Fibroblast of mammary gland (primary cell): Measurements from ENCODE around the gene SYCE3.

Source experiments
- DNase-seq: peaks from one replicate; pipeline ENCODE4 v3.0.0-alpha.2; 2010; ENCODE audit warnings: low read depth
- H3K4me3 ChIP-seq: 2 replicates; pipeline ENCODE4 v1.5.1; 2011; ENCODE audit warnings: low read depth, mild to moderate bottlenecking, low read length, moderate library complexity; ENCODE audit not compliant: control insufficient read depth
- TF ChIP-seq, protein P1 (sequence below): conservative IDR thresholded peaks from 2 replicates; pipeline ENCODE4 v1.5.1; 2011; ENCODE audit warnings: low read depth, low read length, inconsistent platforms; ENCODE audit not compliant: control insufficient read depth, insufficient read depth

The SYCE3 gene

DNA sequence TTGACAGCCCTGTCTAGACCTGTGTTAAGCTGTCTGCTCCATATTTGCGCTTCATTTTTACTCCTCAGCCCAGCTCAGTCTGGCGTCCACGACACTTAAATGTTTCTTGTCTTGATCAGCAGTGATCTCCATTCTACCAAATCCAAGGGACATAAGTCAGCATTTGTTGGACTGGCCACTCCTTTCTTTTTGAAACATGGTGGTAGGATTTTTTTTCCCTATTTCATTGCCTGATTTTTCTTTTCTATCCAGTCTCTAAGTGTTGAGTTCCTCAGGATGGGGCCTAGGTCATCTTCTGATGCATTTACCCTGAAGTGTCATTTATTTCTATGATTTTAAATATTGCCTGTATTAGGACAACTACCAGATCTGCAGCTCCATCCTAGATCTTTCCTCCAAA lies 53.8 kb downstream of the SYCE3 start:
- peak overlapping the region; percentile 74 for H3K4me3 ChIP-seq
- DNase-seq, result no peak
- TF ChIP-seq, protein P1, sequence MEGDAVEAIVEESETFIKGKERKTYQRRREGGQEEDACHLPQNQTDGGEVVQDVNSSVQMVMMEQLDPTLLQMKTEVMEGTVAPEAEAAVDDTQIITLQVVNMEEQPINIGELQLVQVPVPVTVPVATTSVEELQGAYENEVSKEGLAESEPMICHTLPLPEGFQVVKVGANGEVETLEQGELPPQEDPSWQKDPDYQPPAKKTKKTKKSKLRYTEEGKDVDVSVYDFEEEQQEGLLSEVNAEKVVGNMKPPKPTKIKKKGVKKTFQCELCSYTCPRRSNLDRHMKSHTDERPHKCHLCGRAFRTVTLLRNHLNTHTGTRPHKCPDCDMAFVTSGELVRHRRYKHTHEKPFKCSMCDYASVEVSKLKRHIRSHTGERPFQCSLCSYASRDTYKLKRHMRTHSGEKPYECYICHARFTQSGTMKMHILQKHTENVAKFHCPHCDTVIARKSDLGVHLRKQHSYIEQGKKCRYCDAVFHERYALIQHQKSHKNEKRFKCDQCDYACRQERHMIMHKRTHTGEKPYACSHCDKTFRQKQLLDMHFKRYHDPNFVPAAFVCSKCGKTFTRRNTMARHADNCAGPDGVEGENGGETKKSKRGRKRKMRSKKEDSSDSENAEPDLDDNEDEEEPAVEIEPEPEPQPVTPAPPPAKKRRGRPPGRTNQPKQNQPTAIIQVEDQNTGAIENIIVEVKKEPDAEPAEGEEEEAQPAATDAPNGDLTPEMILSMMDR, result no peak

DNA sequence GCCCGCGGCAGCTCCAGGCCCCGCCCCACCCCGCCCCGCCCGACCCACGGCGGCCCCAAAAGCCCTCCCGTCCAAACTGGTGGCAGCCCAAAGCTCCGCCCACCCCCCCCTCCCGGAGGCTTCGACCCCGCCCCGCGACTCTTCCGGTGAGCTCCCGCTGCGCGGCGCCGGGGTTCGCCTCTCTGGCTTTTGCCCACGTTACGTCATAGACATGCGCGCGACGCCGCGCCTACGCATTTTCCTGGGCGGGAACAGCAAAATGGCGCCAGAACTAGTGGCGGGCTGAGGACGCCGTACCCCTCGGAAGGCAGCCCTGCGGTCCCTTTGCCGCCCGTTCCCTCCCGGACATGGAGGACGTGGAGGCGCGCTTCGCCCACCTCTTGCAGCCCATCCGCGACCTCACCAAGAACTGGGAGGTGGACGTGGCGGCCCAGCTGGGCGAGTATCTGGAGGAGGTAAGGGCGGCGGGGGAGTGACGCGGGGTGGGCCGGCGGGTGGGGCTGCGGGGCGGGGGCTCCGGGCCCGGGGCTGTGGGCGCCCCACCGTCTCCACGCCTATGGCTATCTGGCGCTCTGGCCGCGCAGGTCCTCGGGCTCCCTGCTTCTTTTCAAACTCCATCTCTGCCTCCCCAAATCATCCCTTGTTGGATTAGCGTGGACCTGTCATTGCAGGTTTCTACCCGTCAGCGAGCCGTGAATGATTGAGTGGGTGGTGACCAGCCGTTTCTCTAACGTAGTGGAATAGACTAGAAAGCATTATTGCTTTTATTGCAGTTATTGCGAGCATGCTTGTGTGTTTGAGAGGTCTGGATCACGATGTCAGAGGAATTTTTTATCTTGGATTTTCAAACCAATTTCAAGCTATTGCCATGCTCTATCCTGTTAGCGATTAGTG lies 54.5 kb downstream of the SYCE3 start, which contains the start of gene NCAPH2:
NCAPH2 (plus strand) TSS at position 234 of the 894 bp plus-strand sequence; CDS start at position 348, 114 bp downstream.
- TF ChIP-seq, protein P1, result no peak
- H3K4me3 ChIP-seq, result peak within 1 kb of the TSS; percentile 95
- DNase-seq, result peak; percentile 95

DNA sequence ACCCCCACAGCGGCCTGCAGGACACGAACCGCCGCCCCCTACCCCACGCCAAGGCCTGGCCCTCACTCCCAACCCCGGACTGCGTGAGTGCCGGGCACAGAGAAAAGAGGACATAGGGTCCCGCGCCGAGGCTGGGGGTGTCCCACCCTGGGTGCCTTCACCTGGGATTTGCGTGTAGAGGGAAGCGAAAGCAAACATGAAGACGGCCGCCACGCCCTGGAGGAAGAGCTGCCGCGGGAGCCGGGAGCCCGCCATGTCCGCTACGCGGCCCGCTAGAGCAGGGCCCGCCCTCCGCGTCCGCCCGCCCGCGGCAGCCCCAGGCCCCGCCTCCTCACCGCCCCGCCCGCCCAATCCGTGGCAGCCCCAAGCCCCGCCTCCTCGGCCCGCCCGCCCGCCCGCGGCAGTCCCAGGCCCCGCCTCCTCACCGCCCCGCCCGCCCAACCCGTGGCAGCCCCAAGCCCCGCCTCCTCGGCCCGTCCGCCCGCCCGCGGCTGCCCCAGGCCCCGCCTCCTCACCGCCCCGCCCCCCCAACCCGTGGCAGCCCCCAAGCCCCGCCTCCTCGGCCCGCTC lies 55.2 kb downstream of the SYCE3 start, which contains the start of gene LMF2:
LMF2 (minus strand) TSS at position 282 of the 570 bp plus-strand sequence; CDS start at position 255, 27 bp downstream.
- TF ChIP-seq, protein P1, result no peak
- DNase-seq, result no peak
- H3K4me3 ChIP-seq, result peak within 1 kb of the TSS; percentile 95

DNA sequence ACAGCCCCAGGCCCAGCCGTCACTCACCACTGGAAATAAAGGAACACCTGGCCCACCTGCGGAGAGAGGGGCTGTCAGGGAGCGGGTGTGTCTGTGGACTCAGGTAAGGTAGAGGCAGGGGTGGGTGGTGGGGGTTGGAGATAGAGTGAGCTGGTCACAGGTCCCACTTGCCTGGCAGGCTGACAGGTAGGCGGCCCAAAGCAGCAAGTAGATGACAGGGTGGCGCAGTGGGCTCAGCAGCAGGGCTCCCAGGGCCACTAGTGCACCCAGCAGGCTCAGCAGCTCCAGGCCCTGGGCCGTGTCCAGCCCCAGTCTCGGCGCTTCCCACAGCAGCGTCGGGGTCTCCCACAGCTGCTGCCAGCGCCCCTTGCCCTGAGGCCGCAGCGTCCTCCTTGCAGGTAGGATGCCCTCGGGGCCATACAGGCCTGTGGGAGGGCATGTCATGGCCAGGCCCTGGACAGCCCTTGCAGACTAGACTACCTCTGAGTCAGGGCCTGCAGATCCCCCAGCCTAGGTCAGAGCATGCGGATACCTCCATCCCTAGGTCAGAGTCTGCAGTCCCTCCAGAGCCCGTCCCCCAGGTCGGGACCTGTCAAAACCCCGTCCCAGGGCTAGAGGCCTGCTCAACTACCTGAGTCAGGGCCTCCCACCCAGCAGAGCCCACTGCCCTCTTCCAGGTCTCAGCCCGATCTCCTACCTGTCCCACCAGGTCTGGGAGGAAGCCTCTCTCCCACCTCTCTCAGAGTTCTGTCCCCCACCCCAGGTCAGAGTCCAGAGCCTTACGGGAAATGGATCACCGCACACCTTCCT lies 55.9 kb downstream of the SYCE3 start:
- TF ChIP-seq, protein P1, result no peak
- no peak for DNase-seq
- peak overlapping the region; percentile 95 for H3K4me3 ChIP-seq

DNA sequence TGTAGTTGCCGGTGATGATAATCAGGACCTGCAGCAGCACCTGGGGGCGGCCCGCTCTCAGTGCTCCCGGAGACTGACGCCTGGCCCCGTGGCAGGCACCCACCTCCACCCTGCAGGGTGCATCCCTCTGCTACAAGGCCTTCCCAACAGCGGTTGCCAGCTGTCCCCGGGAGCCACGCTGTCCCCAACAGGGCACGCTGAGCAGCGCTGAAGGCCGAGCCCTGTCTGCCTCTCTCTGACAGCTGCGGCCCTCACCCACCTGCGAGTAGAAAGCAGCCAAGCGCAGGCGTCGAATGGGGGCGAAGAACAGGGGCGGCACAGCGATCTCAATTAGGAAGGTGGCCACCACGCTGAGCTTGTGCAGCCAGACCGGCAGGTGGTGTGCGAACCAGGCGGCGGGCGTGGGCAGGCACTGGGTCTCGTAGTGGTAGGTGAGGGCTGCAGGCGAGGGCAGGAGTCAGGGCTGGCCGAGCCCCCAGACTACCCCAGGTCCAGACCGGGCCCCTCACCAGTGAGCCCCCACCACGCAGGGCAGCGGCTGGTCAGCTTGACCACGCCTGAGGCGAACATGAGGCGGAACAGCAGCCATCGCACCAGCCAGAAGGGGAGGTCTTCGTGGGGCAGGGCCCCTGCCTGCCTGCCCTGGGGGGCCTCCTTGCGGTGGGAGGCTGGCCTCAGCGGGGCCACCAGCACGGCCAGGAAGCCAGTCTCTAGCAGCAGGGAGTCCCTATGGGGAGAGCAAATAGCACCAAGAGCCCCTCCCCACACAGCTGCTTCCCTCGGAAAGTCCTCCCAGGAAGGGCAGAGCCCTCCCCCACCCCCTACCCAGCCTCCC lies 56.7 kb downstream of the SYCE3 start:
- TF ChIP-seq, protein P1, result no peak
- peak overlapping the region; percentile 95 for H3K4me3 ChIP-seq
- no peak for DNase-seq
